GM19463 (cell line): ENCODE measurements around the gene SH3BP2.

Experiments used
- ATAC-seq: cut with Tn5 transposase; IDR thresholded peaks from one replicate; pipeline ENCODE4 v1.9.1; 2021; ENCODE audit warnings: mild to moderate bottlenecking, moderate library complexity; ENCODE audit not compliant: unreplicated experiment

SH3BP2 gene

GRCh38 chr4:2869659-2870058 is 76.8 kb downstream of the SH3BP2 start:
- ATAC-seq = no peak

GRCh38 chr4:2870082-2870481 is 77.2 kb downstream of the SH3BP2 start:
- ATAC-seq = no peak

GRCh38 chr4:2871466-2871865 is 78.6 kb downstream of the SH3BP2 start:
- ATAC-seq = no peak

GRCh38 chr4:2871911-2872310 is 79.0 kb downstream of the SH3BP2 start:
- ATAC-seq = no peak

- no peak for ATAC-seq
Measured at GRCh38 chr4:2873329-2873728, 80.4 kb downstream of the SH3BP2 start.

GRCh38 chr4:2874861-2875260 is 82.0 kb downstream of the SH3BP2 start:
- ATAC-seq = no peak

GRCh38 chr4:2875556-2875955 is 82.7 kb downstream of the SH3BP2 start:
- ATAC-seq = no peak

- ATAC-seq = no peak
Measured at GRCh38 chr4:2878346-2878745, 85.5 kb downstream of the SH3BP2 start.

- ATAC-seq = no peak
Measured at GRCh38 chr4:2879026-2879425, 86.1 kb downstream of the SH3BP2 start.

GRCh38 chr4:2881431-2881830 is 88.5 kb downstream of the SH3BP2 start:
- no peak for ATAC-seq

GRCh38 chr4:2882341-2882740 is 89.5 kb downstream of the SH3BP2 start:
- ATAC-seq = no peak

- ATAC-seq = no peak
Measured at GRCh38 chr4:2886161-2886560, 93.3 kb downstream of the SH3BP2 start.

GRCh38 chr4:2886622-2887021 is 93.7 kb downstream of the SH3BP2 start:
- ATAC-seq = no peak

GRCh38 chr4:2887343-2887742 is 94.5 kb downstream of the SH3BP2 start:
- no peak for ATAC-seq

- ATAC-seq = no peak
Measured at GRCh38 chr4:2888886-2889285, 96.0 kb downstream of the SH3BP2 start.
